Measurements from ENCODE around the gene PDGFC. TPM values are rescaled to one million over a fixed set of nuclear protein-coding genes. Genes with fewer than 3 reads are reported as not detected.

Gene PDGFC
- total and polyA plus RNA-seq, 7 donors, result 3.0 to 44.4 (median 21.9) TPM

DNA sequence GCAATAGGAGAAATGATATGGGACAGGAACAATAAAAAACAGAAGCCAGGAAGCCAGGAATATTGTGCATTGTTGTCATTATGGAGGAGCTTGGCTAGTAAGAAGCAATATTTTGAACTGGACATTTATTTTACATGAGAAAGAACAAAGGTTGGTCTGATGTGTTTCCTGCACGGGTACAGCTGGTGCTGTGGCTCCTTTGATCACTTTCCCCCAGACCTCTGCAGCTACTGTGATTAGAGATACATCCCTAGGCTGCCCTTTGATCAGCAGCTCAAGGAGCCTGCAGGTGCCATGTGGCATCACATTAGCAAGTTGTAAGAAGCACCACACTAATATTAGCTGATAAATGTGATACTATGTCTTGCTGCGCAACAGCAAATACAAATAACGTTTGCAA, 2.5 kb downstream of the PDGFC start:
- no peaks in the 10 kb centered on the region for H3K27me3 ChIP-seq
- TF ChIP-seq EP300 (IDR thresholded peaks at IDR 0.05) (no peak), POLR2AphosphoS5 (IDR thresholded peaks at IDR 0.05) (no peak), POLR2A (IDR thresholded peaks at IDR 0.05) (no peak)
- TF ChIP-seq, protein P1, sequence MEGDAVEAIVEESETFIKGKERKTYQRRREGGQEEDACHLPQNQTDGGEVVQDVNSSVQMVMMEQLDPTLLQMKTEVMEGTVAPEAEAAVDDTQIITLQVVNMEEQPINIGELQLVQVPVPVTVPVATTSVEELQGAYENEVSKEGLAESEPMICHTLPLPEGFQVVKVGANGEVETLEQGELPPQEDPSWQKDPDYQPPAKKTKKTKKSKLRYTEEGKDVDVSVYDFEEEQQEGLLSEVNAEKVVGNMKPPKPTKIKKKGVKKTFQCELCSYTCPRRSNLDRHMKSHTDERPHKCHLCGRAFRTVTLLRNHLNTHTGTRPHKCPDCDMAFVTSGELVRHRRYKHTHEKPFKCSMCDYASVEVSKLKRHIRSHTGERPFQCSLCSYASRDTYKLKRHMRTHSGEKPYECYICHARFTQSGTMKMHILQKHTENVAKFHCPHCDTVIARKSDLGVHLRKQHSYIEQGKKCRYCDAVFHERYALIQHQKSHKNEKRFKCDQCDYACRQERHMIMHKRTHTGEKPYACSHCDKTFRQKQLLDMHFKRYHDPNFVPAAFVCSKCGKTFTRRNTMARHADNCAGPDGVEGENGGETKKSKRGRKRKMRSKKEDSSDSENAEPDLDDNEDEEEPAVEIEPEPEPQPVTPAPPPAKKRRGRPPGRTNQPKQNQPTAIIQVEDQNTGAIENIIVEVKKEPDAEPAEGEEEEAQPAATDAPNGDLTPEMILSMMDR (IDR thresholded peaks at IDR 0.05), result no peak
- no peaks in the 10 kb centered on the region for H3K36me3 ChIP-seq
- 56 to 60% methylated on average over 3 of the region's 3 CpGs for WGBS, 2 donors
- H3K4me1 ChIP-seq, result peaks cover 0 to 47% (median 27%) of the 10 kb centered on the region in 4 donors
- no peaks in the 10 kb centered on the region for H3K9me3 ChIP-seq
- no peak for DNase-seq
- peak overlapping the region; percentile 4 to 90 (median 87) for H3K4me3 ChIP-seq
- intact Hi-C loops (cut with DNase I), result loop anchor here (5.0 to 10.0 kb wide), 3 partner anchors 197 to 1012 kb away; no protein-coding TSS in a partner anchor
- peak overlapping the region; percentile 90 to 94 (median 92) for H3K27ac ChIP-seq

DNA sequence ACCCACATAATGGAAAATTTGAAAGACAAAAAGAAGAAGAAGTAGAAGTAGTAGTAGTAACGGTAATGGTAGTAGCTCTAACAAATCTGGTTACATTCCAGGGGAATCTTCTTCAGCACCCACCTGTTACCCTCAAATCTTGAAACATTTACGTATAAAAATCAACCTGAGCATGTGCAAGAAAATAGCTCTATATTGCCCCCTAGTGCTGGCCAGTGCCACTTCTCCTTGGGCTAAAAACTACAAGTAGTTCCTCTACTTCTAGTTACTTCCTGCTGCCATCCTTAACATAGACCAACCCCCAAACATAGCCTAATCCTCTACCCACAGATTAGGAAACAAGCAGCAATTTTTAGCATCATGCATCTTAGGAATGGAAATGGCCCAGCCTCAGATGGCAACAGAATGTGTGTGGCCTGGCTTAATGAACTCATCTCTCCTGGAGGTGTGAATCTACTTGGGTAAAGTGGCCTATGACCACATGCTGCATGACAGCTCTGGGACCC, 3.1 kb downstream of the PDGFC start:
- H3K9me3 ChIP-seq, result no peaks in the 10 kb centered on the region
- no peaks in the 10 kb centered on the region for H3K36me3 ChIP-seq
- DNase-seq, result peak; percentile 82
- intact Hi-C loops (cut with DNase I), result loop anchor here (5.0 to 10.0 kb wide), 3 partner anchors 196 to 1011 kb away; no protein-coding TSS in a partner anchor
- 6 to 12% methylated on average over 2 of the region's 2 CpGs for WGBS, 2 donors
- TF ChIP-seq POLR2A (IDR thresholded peaks at IDR 0.05), result no peak
- TF ChIP-seq, protein P1 (IDR thresholded peaks at IDR 0.05), result peak; percentile 56 to 85 (median 79)
- H3K27ac ChIP-seq, result peak overlapping the region; percentile 90 to 94 (median 92)
- peak overlapping the region; percentile 4 to 90 (median 87) for H3K4me3 ChIP-seq
- peaks cover 0 to 48% (median 30%) of the 10 kb centered on the region in 4 donors for H3K4me1 ChIP-seq
- H3K27me3 ChIP-seq, result no peaks in the 10 kb centered on the region

DNA sequence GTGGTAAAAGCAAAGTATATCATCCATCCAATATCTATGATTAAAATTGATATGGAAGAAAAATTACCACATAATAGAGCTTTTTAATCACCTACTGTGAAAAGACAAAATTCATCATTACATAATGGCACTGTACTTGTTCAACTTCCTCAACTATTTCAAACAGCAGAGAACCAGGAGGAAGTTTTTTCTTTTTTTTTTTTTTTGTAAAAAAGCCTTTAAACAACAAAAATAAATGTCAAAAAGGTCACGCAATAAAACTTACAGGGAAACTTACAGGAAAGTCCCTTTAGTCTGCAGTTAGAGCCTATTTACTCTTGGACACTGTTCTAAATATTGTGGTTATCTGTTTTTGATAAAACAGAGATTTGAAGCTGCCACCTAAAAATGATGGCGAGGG, 4.8 kb downstream of the PDGFC start:
- TF ChIP-seq, protein P1 (IDR thresholded peaks at IDR 0.05), result no peak
- no peak for TF ChIP-seq POLR2AphosphoS5 (IDR thresholded peaks at IDR 0.05)
- TF ChIP-seq POLR2A (IDR thresholded peaks at IDR 0.05), result no peak
- no peak for TF ChIP-seq EP300 (IDR thresholded peaks at IDR 0.05)
- peaks cover 0 to 57% (median 41%) of the 10 kb centered on the region in 4 donors for H3K4me1 ChIP-seq
- no peaks in the 10 kb centered on the region for H3K27me3 ChIP-seq
- no peaks in the 10 kb centered on the region for H3K9me3 ChIP-seq
- 82% methylated on average over 2 of the region's 2 CpGs for WGBS, 2 donors
- H3K4me3 ChIP-seq, result no peak overlapping the region
- intact Hi-C loops (cut with DNase I), result loop anchor here (5.0 to 10.0 kb wide), 3 partner anchors 195 to 1010 kb away; no protein-coding TSS in a partner anchor
- H3K27ac ChIP-seq, result no peak overlapping the region
- no peaks in the 10 kb centered on the region for H3K36me3 ChIP-seq
- no peak for DNase-seq

DNA sequence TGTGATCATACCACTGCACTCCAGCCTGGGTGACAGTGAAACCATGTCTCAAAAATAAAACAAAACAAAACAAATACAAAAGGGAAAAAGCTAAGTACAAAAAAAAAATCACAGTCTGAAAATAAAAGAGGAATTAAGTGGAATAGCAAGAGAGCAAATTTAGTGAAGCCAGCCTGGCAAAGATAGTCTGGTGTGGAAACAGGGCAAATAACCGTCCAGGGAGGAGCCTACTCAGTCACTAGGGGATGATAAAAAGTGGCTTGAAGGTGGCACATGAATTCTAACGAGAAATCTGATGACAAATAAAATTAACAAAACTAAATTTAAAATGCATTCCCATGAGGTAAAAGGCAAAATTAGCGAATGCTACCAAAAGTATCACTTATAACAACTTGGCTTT, 8.2 kb downstream of the PDGFC start:
- no peak for DNase-seq
- Histone ChIP-seq H3K36me3 (no peaks in the 10 kb centered on the region), H3K4me3 (no peak overlapping the region), H3K4me1 (peaks cover 0 to 76% (median 52%) of the 10 kb centered on the region in 4 donors), H3K9me3 (no peaks in the 10 kb centered on the region), H3K27ac (peak overlapping the region; percentile 60 to 76 (median 72)), H3K27me3 (no peaks in the 10 kb centered on the region)
- WGBS, 2 donors, result 84 to 87% methylated on average over 3 of the region's 3 CpGs
- TF ChIP-seq, protein P1 (IDR thresholded peaks at IDR 0.05), result no peak
- no peak for TF ChIP-seq EP300 (IDR thresholded peaks at IDR 0.05)
- TF ChIP-seq POLR2A (IDR thresholded peaks at IDR 0.05), result no peak
- TF ChIP-seq POLR2AphosphoS5 (IDR thresholded peaks at IDR 0.05), result no peak
- intact Hi-C loops (cut with DNase I), result loop anchor here (10.0 kb wide), 1 partner anchor 799 kb away; no protein-coding TSS in a partner anchor
